ENCODE data around the gene BCL2.

DNA sequence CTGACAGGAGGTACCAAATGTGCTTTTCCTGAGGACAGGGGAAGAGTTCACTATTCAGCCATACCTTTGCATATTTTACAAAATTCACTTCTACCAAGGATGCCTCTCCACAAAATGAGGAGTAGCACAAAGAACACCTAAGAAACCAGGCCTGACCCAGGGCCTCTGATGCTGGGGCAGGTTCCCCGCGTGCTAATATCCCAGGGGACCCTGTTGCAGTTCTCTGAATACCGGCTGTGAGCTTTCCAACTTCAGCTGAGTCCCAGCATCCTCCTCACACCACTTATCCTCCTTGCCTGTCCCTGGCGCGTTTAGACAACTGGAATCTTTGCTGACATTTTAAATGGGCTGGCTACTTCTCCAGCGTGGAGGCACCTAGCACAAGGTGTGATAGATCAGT lies 142.3 kb downstream of the BCL2 start:
- TF ChIP-seq POLR2AphosphoS5 (IDR thresholded peaks at IDR 0.05; ENCODE audit: low read depth, low read length) (no peak), POLR2A (IDR thresholded peaks at IDR 0.05; ENCODE audit: low read depth, low read length) (no peak), TAF1 (IDR thresholded peaks at IDR 0.05; ENCODE audit: borderline replicate concordance, low read depth, low read length) (no peak)

Data from GM12892 (cell line).